Measurements from ENCODE around the gene SLC19A3.
A peak's percentile ranks its signal among the peaks of the same experiment; 100 is the strongest.
"Not testable (repeated sequence)": the region's sequence is repeated elsewhere in the genome, so short reads cannot be mapped to it uniquely, and the experiment has no call there.

Gene SLC19A3

DNA sequence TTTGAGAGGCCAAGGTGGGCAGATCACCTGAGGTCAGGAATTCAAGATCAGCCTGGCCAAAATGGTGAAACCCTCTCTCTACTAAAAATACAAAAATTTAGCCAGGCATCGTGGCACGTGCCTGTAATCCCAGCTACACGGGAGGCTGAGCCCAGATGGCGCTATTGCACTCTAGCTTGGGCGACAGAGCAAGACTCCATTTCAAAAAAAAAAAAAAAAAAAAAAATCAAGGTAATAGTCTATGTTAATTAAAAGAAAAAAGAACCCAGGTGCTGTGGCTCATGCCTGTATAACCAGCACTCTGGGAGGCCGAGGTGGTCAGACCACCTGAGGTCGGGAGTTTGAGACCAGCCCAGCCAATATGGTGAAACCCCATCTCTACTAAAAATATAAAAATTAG, 22.9 kb upstream of the SLC19A3 start:
- not testable (repeated sequence) for H4K8ac ChIP-seq (ENCODE audit: low read depth, low read length); H2AK5ac ChIP-seq (ENCODE audit: low read length); H3K4me2 ChIP-seq (ENCODE audit: low read length); H2AFZ ChIP-seq (ENCODE audit: insufficient read depth, low read length, poor library complexity); H3K4ac ChIP-seq (ENCODE audit: low read depth, low read length); H3K14ac ChIP-seq (ENCODE audit: low read length); H4K12ac ChIP-seq (ENCODE audit: low read depth, low read length); H3K18ac ChIP-seq (ENCODE audit: low read length); H2BK5ac ChIP-seq (ENCODE audit: low read depth, low read length, poor library complexity); H3K4me3 ChIP-seq (ENCODE audit: low read depth, low read length); H3K9me3 ChIP-seq (ENCODE audit: insufficient read depth, low read depth, low read length); H3K36me3 ChIP-seq (ENCODE audit: control insufficient read depth in 1 of 2, insufficient read depth in 2 of 2, low read length in 2 of 2); H3K27me3 ChIP-seq (ENCODE audit: insufficient read depth, low read length); H3K9ac ChIP-seq (ENCODE audit: low read length); H3K79me2 ChIP-seq (ENCODE audit: control insufficient read depth, insufficient read depth, low read length, poor library complexity); DNase-seq; H3K23ac ChIP-seq (ENCODE audit: low read length); H3K27ac ChIP-seq (ENCODE audit: low read depth, low read length)
- H3K79me1 ChIP-seq (ENCODE audit: low read length): peaks cover 29% of the 10 kb centered on the region
- H2BK120ac ChIP-seq (ENCODE audit: insufficient read depth, low read length, poor library complexity): peak overlapping the region; percentile 76
- no CpG with 5 or more reads among the region's 7 CpGs for WGBS (ENCODE audit: extremely low coverage, insufficient coverage, insufficient read length)
- H2BK12ac ChIP-seq (ENCODE audit: low read length): peak overlapping the region; percentile 87
- H4K91ac ChIP-seq (ENCODE audit: low read depth, low read length): peak overlapping the region; percentile 24
- peaks cover 14 to 16% of the 10 kb centered on the region in 2 experiments for H3K4me1 ChIP-seq (ENCODE audit: control insufficient read depth in 1 of 2, insufficient read depth in 2 of 2, low read length in 2 of 2)

DNA sequence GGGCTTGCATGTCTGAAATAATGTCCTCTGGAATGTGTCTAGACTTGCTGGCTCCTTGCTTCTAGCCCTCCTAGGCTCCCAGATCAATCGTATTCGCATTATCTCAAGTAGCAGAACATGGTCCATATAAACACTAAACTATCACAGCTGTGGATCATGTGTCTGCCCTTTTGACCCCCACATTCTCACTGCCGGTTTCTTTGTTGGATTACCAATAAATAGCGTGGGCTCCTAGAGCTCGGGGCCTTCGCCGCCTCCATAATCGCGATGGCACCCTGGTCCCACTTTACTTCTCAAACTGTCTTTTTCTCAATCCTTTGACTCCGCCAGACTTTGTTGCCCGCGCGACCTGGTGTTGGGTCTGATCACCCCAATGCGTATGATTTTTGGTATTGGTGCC, 21.5 kb upstream of the SLC19A3 start:
- no peaks in the 10 kb centered on the region for H3K9me3 ChIP-seq (ENCODE audit: insufficient read depth, low read depth, low read length)
- H4K91ac ChIP-seq (ENCODE audit: low read depth, low read length): peak overlapping the region; percentile 88
- H2BK120ac ChIP-seq (ENCODE audit: insufficient read depth, low read length, poor library complexity): peak overlapping the region; percentile 93
- H3K4me2 ChIP-seq (ENCODE audit: low read length): no peak overlapping the region
- peak overlapping the region; percentile 78 for H2AFZ ChIP-seq (ENCODE audit: insufficient read depth, low read length, poor library complexity)
- H2BK5ac ChIP-seq (ENCODE audit: low read depth, low read length, poor library complexity): peak overlapping the region; percentile 94
- no peaks in the 10 kb centered on the region for H3K79me2 ChIP-seq (ENCODE audit: control insufficient read depth, insufficient read depth, low read length, poor library complexity)
- H3K18ac ChIP-seq (ENCODE audit: low read length): no peak overlapping the region
- peaks cover 28% of the 10 kb centered on the region for H3K79me1 ChIP-seq (ENCODE audit: low read length)
- no peak overlapping the region for H4K12ac ChIP-seq (ENCODE audit: low read depth, low read length)
- no peak overlapping the region for H3K9ac ChIP-seq (ENCODE audit: low read length)
- H3K4ac ChIP-seq (ENCODE audit: low read depth, low read length): no peak overlapping the region
- H2AK5ac ChIP-seq (ENCODE audit: low read length): peak overlapping the region; percentile 75
- no peaks in the 10 kb centered on the region for H3K27me3 ChIP-seq (ENCODE audit: insufficient read depth, low read length)
- WGBS (ENCODE audit: extremely low coverage, insufficient coverage, insufficient read length): no CpG with 5 or more reads among the region's 14 CpGs
- H3K36me3 ChIP-seq (ENCODE audit: control insufficient read depth in 1 of 2, insufficient read depth in 2 of 2, low read length in 2 of 2): no peaks in the 10 kb centered on the region
- H3K23ac ChIP-seq (ENCODE audit: low read length): no peak overlapping the region
- no peak overlapping the region for H3K4me3 ChIP-seq (ENCODE audit: low read depth, low read length)
- H3K27ac ChIP-seq (ENCODE audit: low read depth, low read length): peak overlapping the region; percentile 76
- H3K4me1 ChIP-seq (ENCODE audit: control insufficient read depth in 1 of 2, insufficient read depth in 2 of 2, low read length in 2 of 2): peaks cover 13 to 16% of the 10 kb centered on the region in 2 experiments
- H4K8ac ChIP-seq (ENCODE audit: low read depth, low read length): peak overlapping the region; percentile 64
- DNase-seq: no peak
- peak overlapping the region; percentile 88 for H3K14ac ChIP-seq (ENCODE audit: low read length)
- H2BK12ac ChIP-seq (ENCODE audit: low read length): peak overlapping the region; percentile 87

DNA sequence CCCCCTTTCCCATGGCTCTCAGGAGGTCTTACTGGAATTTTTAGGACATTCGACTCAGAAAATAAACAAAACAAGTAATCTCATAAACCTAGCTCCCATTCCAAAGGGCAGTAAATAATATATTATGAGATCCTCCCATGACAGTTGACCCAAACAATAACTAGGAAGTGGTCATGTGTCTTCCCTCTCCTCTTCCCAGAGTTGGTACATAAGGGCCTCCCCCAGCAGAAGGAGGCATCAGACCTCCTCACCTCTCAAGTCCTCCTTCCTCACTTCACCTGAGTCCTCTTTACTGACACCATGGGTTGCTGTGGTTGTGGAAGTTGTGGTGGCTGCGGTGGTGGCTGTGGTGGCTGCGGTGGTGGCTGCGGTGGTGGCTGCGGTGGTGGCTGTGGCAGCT, 10.2 kb upstream of the SLC19A3 start, which contains the start of gene SCYGR7:
Gene SCYGR7 (plus strand): TSS at position 301 of the 400 bp plus-strand sequence. CDS start 0 bp downstream, at position 301.
- H3K4ac ChIP-seq (ENCODE audit: low read depth, low read length): no peak within 1 kb of the TSS
- H3K9me3 ChIP-seq (ENCODE audit: insufficient read depth, low read depth, low read length): no peaks in the 10 kb centered on the region
- no peak within 1 kb of the TSS for H3K18ac ChIP-seq (ENCODE audit: low read length)
- no peak within 1 kb of the TSS for H4K12ac ChIP-seq (ENCODE audit: low read depth, low read length)
- H3K9ac ChIP-seq (ENCODE audit: low read length): no peak within 1 kb of the TSS
- no peak within 1 kb of the TSS for H2BK120ac ChIP-seq (ENCODE audit: insufficient read depth, low read length, poor library complexity)
- H2AK5ac ChIP-seq (ENCODE audit: low read length): no peak within 1 kb of the TSS
- no peak for DNase-seq
- WGBS (ENCODE audit: extremely low coverage, insufficient coverage, insufficient read length): no CpG with 5 or more reads among the region's 5 CpGs
- H2BK5ac ChIP-seq (ENCODE audit: low read depth, low read length, poor library complexity): no peak within 1 kb of the TSS
- no peak within 1 kb of the TSS for H3K23ac ChIP-seq (ENCODE audit: low read length)
- H3K79me2 ChIP-seq (ENCODE audit: control insufficient read depth, insufficient read depth, low read length, poor library complexity): no peaks in the 10 kb centered on the region
- H3K27me3 ChIP-seq (ENCODE audit: insufficient read depth, low read length): no peaks in the 10 kb centered on the region
- no peak within 1 kb of the TSS for H3K14ac ChIP-seq (ENCODE audit: low read length)
- H3K79me1 ChIP-seq (ENCODE audit: low read length): no peaks in the 10 kb centered on the region
- H2AFZ ChIP-seq (ENCODE audit: insufficient read depth, low read length, poor library complexity): no peak within 1 kb of the TSS
- H3K27ac ChIP-seq (ENCODE audit: low read depth, low read length): no peak within 1 kb of the TSS
- H3K36me3 ChIP-seq (ENCODE audit: control insufficient read depth in 1 of 2, insufficient read depth in 2 of 2, low read length in 2 of 2): no peaks in the 10 kb centered on the region
- no peak within 1 kb of the TSS for H3K4me2 ChIP-seq (ENCODE audit: low read length)
- H2BK12ac ChIP-seq (ENCODE audit: low read length): no peak within 1 kb of the TSS
- H3K4me3 ChIP-seq (ENCODE audit: low read depth, low read length): no peak within 1 kb of the TSS
- H3K4me1 ChIP-seq (ENCODE audit: control insufficient read depth in 1 of 2, insufficient read depth in 2 of 2, low read length in 2 of 2): no peaks in the 10 kb centered on the region
- H4K8ac ChIP-seq (ENCODE audit: low read depth, low read length): no peak within 1 kb of the TSS
- H4K91ac ChIP-seq (ENCODE audit: low read depth, low read length): no peak within 1 kb of the TSS

- no peak within 1 kb of the TSS for H3K4ac ChIP-seq (ENCODE audit: low read depth, low read length)
- no peak within 1 kb of the TSS for H2BK12ac ChIP-seq (ENCODE audit: low read length)
- H3K9ac ChIP-seq (ENCODE audit: low read length): no peak within 1 kb of the TSS
- no peak within 1 kb of the TSS for H2AFZ ChIP-seq (ENCODE audit: insufficient read depth, low read length, poor library complexity)
- no peaks in the 10 kb centered on the region for H3K27me3 ChIP-seq (ENCODE audit: insufficient read depth, low read length)
- no peak within 1 kb of the TSS for H3K14ac ChIP-seq (ENCODE audit: low read length)
- no peak within 1 kb of the TSS for H2AK5ac ChIP-seq (ENCODE audit: low read length)
- no peak within 1 kb of the TSS for H4K8ac ChIP-seq (ENCODE audit: low read depth, low read length)
- H3K4me2 ChIP-seq (ENCODE audit: low read length): no peak within 1 kb of the TSS
- no peaks in the 10 kb centered on the region for H3K79me2 ChIP-seq (ENCODE audit: control insufficient read depth, insufficient read depth, low read length, poor library complexity)
- H4K12ac ChIP-seq (ENCODE audit: low read depth, low read length): no peak within 1 kb of the TSS
- no peaks in the 10 kb centered on the region for H3K36me3 ChIP-seq (ENCODE audit: control insufficient read depth in 1 of 2, insufficient read depth in 2 of 2, low read length in 2 of 2)
- no peaks in the 10 kb centered on the region for H3K79me1 ChIP-seq (ENCODE audit: low read length)
- H2BK5ac ChIP-seq (ENCODE audit: low read depth, low read length, poor library complexity): no peak within 1 kb of the TSS
- no peak within 1 kb of the TSS for H2BK120ac ChIP-seq (ENCODE audit: insufficient read depth, low read length, poor library complexity)
- no peaks in the 10 kb centered on the region for H3K9me3 ChIP-seq (ENCODE audit: insufficient read depth, low read depth, low read length)
- no CpG with 5 or more reads among the region's 15 CpGs for WGBS (ENCODE audit: extremely low coverage, insufficient coverage, insufficient read length)
- no peak within 1 kb of the TSS for H3K4me3 ChIP-seq (ENCODE audit: low read depth, low read length)
- H3K27ac ChIP-seq (ENCODE audit: low read depth, low read length): no peak within 1 kb of the TSS
- H3K23ac ChIP-seq (ENCODE audit: low read length): no peak within 1 kb of the TSS
- H4K91ac ChIP-seq (ENCODE audit: low read depth, low read length): no peak within 1 kb of the TSS
- no peak within 1 kb of the TSS for H3K18ac ChIP-seq (ENCODE audit: low read length)
- H3K4me1 ChIP-seq (ENCODE audit: control insufficient read depth in 1 of 2, insufficient read depth in 2 of 2, low read length in 2 of 2): no peaks in the 10 kb centered on the region
- DNase-seq: peak in 1 of 2 donors; percentile 21
Measured at GRCh38 chr2:227724394-227725039, 6.7 kb upstream of the SLC19A3 start, which contains the start of gene SCYGR6. TSS of gene SCYGR6 (minus strand) at chr2:227724757. CDS start at chr2:227724757, 0 bp downstream.
